Endodermal cell (in vitro differentiated cells): ENCODE results near the gene ME3. TPM values are rescaled to one million over a fixed set of nuclear protein-coding genes. Genes with fewer than 3 reads are reported as not detected.

Experiments used
- DNase-seq: peaks from one replicate; pipeline ENCODE4 v3.0.0-alpha.2; 2017
- H3K27ac ChIP-seq: 2 replicates; pipeline ENCODE4 v1.5.1; 2013; ENCODE audit warnings: mild to moderate bottlenecking, low read depth, low read length, moderate library complexity
- H3K27me3 ChIP-seq: 2 replicates; pipeline ENCODE4 v1.6.1; 2013; ENCODE audit warnings: mild to moderate bottlenecking, low read length, moderate library complexity; ENCODE audit not compliant: insufficient read depth, control insufficient read depth, poor library complexity, severe bottlenecking
- H3K36me3 ChIP-seq: 2 replicates; pipeline ENCODE4 v1.7.0; 2013; ENCODE audit warnings: mild to moderate bottlenecking, low read length, moderate library complexity; ENCODE audit not compliant: control insufficient read depth, insufficient read depth
- H3K4me1 ChIP-seq: one replicate; pipeline ENCODE4 v1.7.0; 2013; ENCODE audit warnings: low read length; ENCODE audit not compliant: control insufficient read depth, insufficient read depth
- H3K4me3 ChIP-seq: 2 replicates; pipeline ENCODE4 v1.5.1; 2013; ENCODE audit warnings: mild to moderate bottlenecking, low read length, moderate library complexity
- H3K9ac ChIP-seq: 2 replicates; pipeline ENCODE4 v1.6.1; 2013; ENCODE audit warnings: mild to moderate bottlenecking, low read length, moderate library complexity; ENCODE audit not compliant: poor library complexity, severe bottlenecking; ENCODE audit errors: extremely low read depth
- H3K9me3 ChIP-seq: 2 replicates; pipeline ENCODE4 v1.6.1; 2013; ENCODE audit warnings: mild to moderate bottlenecking, low read length, moderate library complexity; ENCODE audit not compliant: control insufficient read depth
- H3K27ac Mint-ChIP-seq: 2 replicates; pipeline ENCODE4 v1.8.0; 2020; ENCODE audit warnings: mixed read lengths
- H3K27me3 Mint-ChIP-seq: 2 replicates; pipeline ENCODE4 v1.8.0; 2021; ENCODE audit warnings: mild to moderate bottlenecking, mixed read lengths; ENCODE audit not compliant: insufficient read depth
- H3K36me3 Mint-ChIP-seq: 2 replicates; pipeline ENCODE4 v1.8.0; 2020; ENCODE audit warnings: low read depth, mixed read lengths
- H3K4me1 Mint-ChIP-seq: 2 replicates; pipeline ENCODE4 v1.8.0; 2020; ENCODE audit warnings: mixed read lengths
- H3K4me3 Mint-ChIP-seq: 2 replicates; pipeline ENCODE4 v1.8.0; 2020; ENCODE audit warnings: mild to moderate bottlenecking, moderate library complexity, mixed read lengths
- H3K9me3 Mint-ChIP-seq: 2 replicates; pipeline ENCODE4 v1.8.0; 2020; ENCODE audit warnings: mild to moderate bottlenecking, mixed read lengths
- CTCF ChIP-seq: fragments of 200-600 bp; sonication (generic); conservative IDR thresholded peaks from 2 replicates; pipeline ENCODE4 v1.5.0; 2021; ENCODE audit warnings: antibody characterized with exemption, mild to moderate bottlenecking
- WGBS, 2 experiments: methylation state at CpG; one replicate each; pipeline versions ENCODE4 v1.1.5 to v1.1.7; 2013; ENCODE audit warnings: missing lambda C conversion rate in 2 of 2, mixed read lengths in 1 of 2; ENCODE audit not compliant: insufficient coverage in 1 of 2, insufficient read length in 1 of 2; 5-methylcytosine and 5-hydroxymethylcytosine counted together
- total RNA-seq, 2 donors: library from RNA; stranded (reverse); fragmentation: NEBNext Ultra II Directional in 1 of 2; extraction: Animal tissue kit (Norgen Biotek cat#: 25700) in 1 of 2; gene quantifications; 2 replicates in 1 of 2; 3 replicates in 1 of 2; pipeline ENCODE4 v1.2.1, GENCODE V29; 2021

Gene ME3
- total RNA-seq, 2 donors from 2014 or later = 1.2 to 1.3 TPM

GRCh38 chr11:86625981-86626380, 46.4 kb downstream of the ME3 start:
- Mint-ChIP-seq H3K27ac (no peak overlapping the region), H3K36me3 (no peaks in the 10 kb centered on the region), H3K27me3 (peaks cover 8% of the 10 kb centered on the region), H3K4me3 (no peak overlapping the region), H3K9me3 (no peaks in the 10 kb centered on the region), H3K4me1 (peaks cover 6% of the 10 kb centered on the region)
- H3K9ac ChIP-seq = no peak overlapping the region
- H3K27me3 ChIP-seq = no peaks in the 10 kb centered on the region
- peaks cover 5% of the 10 kb centered on the region for H3K4me1 ChIP-seq
- WGBS, 2 experiments = 91 to 98% methylated on average over 1 to 2 of the region's 2 CpGs
- DNase-seq = no peak
- H3K9me3 ChIP-seq = no peaks in the 10 kb centered on the region
- no peaks in the 10 kb centered on the region for H3K36me3 ChIP-seq
- no peak overlapping the region for H3K4me3 ChIP-seq
- no peak overlapping the region for H3K27ac ChIP-seq
- no peak for TF ChIP-seq CTCF

GRCh38 chr11:86625544-86625943, 46.9 kb downstream of the ME3 start:
- DNase-seq = no peak
- Mint-ChIP-seq H3K4me1 (peaks cover 6% of the 10 kb centered on the region), H3K4me3 (no peak overlapping the region), H3K27ac (no peak overlapping the region), H3K27me3 (peaks cover 8% of the 10 kb centered on the region), H3K9me3 (no peaks in the 10 kb centered on the region), H3K36me3 (no peaks in the 10 kb centered on the region)
- Histone ChIP-seq H3K27ac (no peak overlapping the region), H3K9ac (no peak overlapping the region), H3K36me3 (no peaks in the 10 kb centered on the region), H3K9me3 (no peaks in the 10 kb centered on the region), H3K4me3 (no peak overlapping the region), H3K4me1 (peaks cover 5% of the 10 kb centered on the region), H3K27me3 (no peaks in the 10 kb centered on the region)
- no peak for TF ChIP-seq CTCF
- WGBS, 2 experiments = 92 to 100% methylated on average over 1 to 2 of the region's 2 CpGs

GRCh38 chr11:86624366-86624765, 48.0 kb downstream of the ME3 start:
- Histone ChIP-seq H3K4me1 (peaks cover 1% of the 10 kb centered on the region), H3K4me3 (no peak overlapping the region), H3K36me3 (no peaks in the 10 kb centered on the region), H3K9ac (no peak overlapping the region), H3K27ac (no peak overlapping the region), H3K27me3 (no peaks in the 10 kb centered on the region), H3K9me3 (no peaks in the 10 kb centered on the region)
- Mint-ChIP-seq H3K27me3 (peaks cover 8% of the 10 kb centered on the region), H3K4me3 (no peak overlapping the region), H3K36me3 (no peaks in the 10 kb centered on the region), H3K27ac (no peak overlapping the region), H3K4me1 (peaks cover 2% of the 10 kb centered on the region), H3K9me3 (peaks cover 2% of the 10 kb centered on the region)
- TF ChIP-seq CTCF = no peak
- no peak for DNase-seq
- 67 to 100% methylated on average over 1 to 3 of the region's 3 CpGs for WGBS, 2 experiments
